Vagina (tissue), 2 donors: ENCODE results near the gene DYNC1I1. TPM values are rescaled to one million over a fixed set of nuclear protein-coding genes. Genes with fewer than 3 reads are reported as not detected.

ENCODE experiments used
- DNase-seq, 2 donors: peaks; one replicate each; pipeline ENCODE4 v3.0.0-alpha.2; 2017; ENCODE audit errors: extremely low spot score in 2 of 2
- H3K27ac ChIP-seq: fragments of 200-600 bp; sonication (generic); one replicate; pipeline ENCODE4 v1.5.1; 2019
- H3K27me3 ChIP-seq: fragments of 200-600 bp; sonication (generic); one replicate; pipeline ENCODE4 v1.5.1; 2019
- H3K36me3 ChIP-seq, 2 donors: fragments of 200-600 bp; sonication (generic); one replicate each; pipeline ENCODE4 v1.5.1; 2017 to 2019
- H3K4me1 ChIP-seq: fragments of 200-600 bp; sonication (generic); one replicate; pipeline ENCODE4 v1.5.1; 2019
- H3K4me3 ChIP-seq, 2 donors: fragments of 200-600 bp; sonication (generic); 1 replicate in 1 of 2; 2 replicates in 1 of 2; pipeline ENCODE4 v1.5.1; 2016 to 2019
- H3K9me3 ChIP-seq: fragments of 200-600 bp; sonication (generic); one replicate; pipeline ENCODE4 v1.5.1; 2019
- POLR2A ChIP-seq, 2 donors: fragments of 450-650 bp; IDR thresholded peaks; one replicate each; pipeline ENCODE4 v1.6.1; 2017; ENCODE audit warnings: antibody characterized with exemption in 2 of 2, mild to moderate bottlenecking in 2 of 2, moderate library complexity in 2 of 2
- POLR2AphosphoS5 ChIP-seq, 2 donors: sonication (generic); formaldehyde crosslinking; IDR thresholded peaks; one replicate each; pipeline ENCODE4 v1.9.0; 2017; ENCODE audit warnings: antibody characterized with exemption in 2 of 2, mild to moderate bottlenecking in 2 of 2, low read depth in 1 of 2; ENCODE audit not compliant: insufficient read depth in 1 of 2
- intact Hi-C: fragments of 100-400 bp; cut with DNase I; formaldehyde crosslinking; loops from one replicate; pipeline ENCODE4 v1.15.1; 2023
- total RNA-seq: library from RNA; depleted of rRNA; stranded (reverse); fragments of >200 nt; gene quantifications from one replicate; pipeline ENCODE4 v1.2.3, GENCODE V29; 2016
- TF ChIP-seq, protein P1 (sequence below), 3 experiments: fragments of 450-650 bp in 2 of 3; fragments of 200-600 bp in 1 of 3; sonication (generic) in 1 of 3; IDR thresholded peaks; one replicate each; pipeline ENCODE4 v1.5.1; 2017 to 2019; ENCODE audit warnings: antibody characterized with exemption in 3 of 3, mild to moderate bottlenecking in 2 of 3, moderate library complexity in 2 of 3

The DYNC1I1 gene
- total RNA-seq, 1 donor from 2014 or later = 12.0 TPM

DNA sequence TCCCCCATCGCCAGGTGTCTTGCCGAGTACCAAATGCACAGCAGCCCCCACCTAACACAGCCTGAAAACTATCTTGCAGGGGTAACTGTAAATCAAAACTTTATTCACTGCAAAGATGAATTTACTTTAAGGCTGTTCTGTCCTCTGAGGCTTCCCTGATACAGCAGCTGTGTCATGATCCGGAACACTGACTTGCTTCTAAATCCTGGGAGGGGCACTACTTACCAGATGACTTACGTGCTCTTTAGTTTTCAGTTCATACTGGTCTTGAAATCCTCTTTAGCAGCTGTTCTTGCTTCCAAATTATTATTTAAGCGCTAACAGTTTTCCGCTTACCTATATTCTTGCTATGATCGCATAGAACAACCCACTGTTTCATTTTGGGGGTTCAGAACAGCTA is 4.9 kb downstream of the DYNC1I1 start:
- intact Hi-C loops = no loop called here
- Histone ChIP-seq H3K27ac (no peak overlapping the region), H3K36me3 (no peaks in the 10 kb centered on the region), H3K27me3 (no peaks in the 10 kb centered on the region), H3K9me3 (no peaks in the 10 kb centered on the region), H3K4me3 (no peak overlapping the region), H3K4me1 (peaks cover 12% of the 10 kb centered on the region)
- TF ChIP-seq, protein P1, sequence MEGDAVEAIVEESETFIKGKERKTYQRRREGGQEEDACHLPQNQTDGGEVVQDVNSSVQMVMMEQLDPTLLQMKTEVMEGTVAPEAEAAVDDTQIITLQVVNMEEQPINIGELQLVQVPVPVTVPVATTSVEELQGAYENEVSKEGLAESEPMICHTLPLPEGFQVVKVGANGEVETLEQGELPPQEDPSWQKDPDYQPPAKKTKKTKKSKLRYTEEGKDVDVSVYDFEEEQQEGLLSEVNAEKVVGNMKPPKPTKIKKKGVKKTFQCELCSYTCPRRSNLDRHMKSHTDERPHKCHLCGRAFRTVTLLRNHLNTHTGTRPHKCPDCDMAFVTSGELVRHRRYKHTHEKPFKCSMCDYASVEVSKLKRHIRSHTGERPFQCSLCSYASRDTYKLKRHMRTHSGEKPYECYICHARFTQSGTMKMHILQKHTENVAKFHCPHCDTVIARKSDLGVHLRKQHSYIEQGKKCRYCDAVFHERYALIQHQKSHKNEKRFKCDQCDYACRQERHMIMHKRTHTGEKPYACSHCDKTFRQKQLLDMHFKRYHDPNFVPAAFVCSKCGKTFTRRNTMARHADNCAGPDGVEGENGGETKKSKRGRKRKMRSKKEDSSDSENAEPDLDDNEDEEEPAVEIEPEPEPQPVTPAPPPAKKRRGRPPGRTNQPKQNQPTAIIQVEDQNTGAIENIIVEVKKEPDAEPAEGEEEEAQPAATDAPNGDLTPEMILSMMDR (IDR thresholded peaks at IDR 0.05) = no peak
- TF ChIP-seq POLR2A (IDR thresholded peaks at IDR 0.05) (no peak), POLR2AphosphoS5 (IDR thresholded peaks at IDR 0.05; ENCODE audit: insufficient read depth in 1 of 2, low read depth in 1 of 2) (no peak)
- DNase-seq = no peak

DNA sequence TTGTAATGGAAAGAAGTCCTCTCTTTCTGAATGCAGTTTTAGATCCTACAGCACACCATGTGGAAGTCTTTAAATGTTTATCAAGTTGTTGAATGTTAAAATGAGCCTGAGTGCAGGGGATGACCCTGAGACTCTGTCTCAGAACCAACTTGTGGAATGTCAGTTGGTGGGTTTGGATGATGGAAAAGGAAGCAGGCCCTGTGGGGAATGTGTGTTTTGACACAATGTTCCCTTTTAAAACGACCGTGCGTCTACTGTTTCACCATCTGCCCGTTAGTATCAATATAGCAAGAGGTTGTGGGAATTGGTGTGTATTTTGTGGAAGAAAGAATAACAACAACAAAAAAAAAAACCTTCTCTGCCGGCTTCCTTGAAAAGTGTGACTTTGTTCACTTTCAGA is 8.3 kb downstream of the DYNC1I1 start:
- TF ChIP-seq POLR2A (IDR thresholded peaks at IDR 0.05) = no peak
- TF ChIP-seq POLR2AphosphoS5 (IDR thresholded peaks at IDR 0.05; ENCODE audit: insufficient read depth in 1 of 2, low read depth in 1 of 2) = no peak
- TF ChIP-seq, protein P1 (IDR thresholded peaks at IDR 0.05) = no peak

GRCh38 chr7:95781961-95782586 is 9.7 kb downstream of the DYNC1I1 start:
- no peaks in the 10 kb centered on the region for H3K4me1 ChIP-seq
- intact Hi-C loops = no loop called here
- H3K27ac ChIP-seq = no peak overlapping the region
- H3K4me3 ChIP-seq = no peak overlapping the region
- no peaks in the 10 kb centered on the region for H3K36me3 ChIP-seq
- DNase-seq = no peak
- H3K27me3 ChIP-seq = no peaks in the 10 kb centered on the region
- H3K9me3 ChIP-seq = no peaks in the 10 kb centered on the region
- TF ChIP-seq, protein P1 (IDR thresholded peaks at IDR 0.05) = no peak
- TF ChIP-seq POLR2A (IDR thresholded peaks at IDR 0.05) (no peak), POLR2AphosphoS5 (IDR thresholded peaks at IDR 0.05; ENCODE audit: insufficient read depth in 1 of 2, low read depth in 1 of 2) (no peak)

More for the DNA sequence above, 8.3 kb downstream of the DYNC1I1 start:
- Histone ChIP-seq H3K4me3 (no peak overlapping the region), H3K4me1 (no peaks in the 10 kb centered on the region), H3K36me3 (no peaks in the 10 kb centered on the region), H3K27ac (no peak overlapping the region), H3K27me3 (no peaks in the 10 kb centered on the region), H3K9me3 (no peaks in the 10 kb centered on the region)
- DNase-seq = no peak
- intact Hi-C loops = no loop called here

DNA sequence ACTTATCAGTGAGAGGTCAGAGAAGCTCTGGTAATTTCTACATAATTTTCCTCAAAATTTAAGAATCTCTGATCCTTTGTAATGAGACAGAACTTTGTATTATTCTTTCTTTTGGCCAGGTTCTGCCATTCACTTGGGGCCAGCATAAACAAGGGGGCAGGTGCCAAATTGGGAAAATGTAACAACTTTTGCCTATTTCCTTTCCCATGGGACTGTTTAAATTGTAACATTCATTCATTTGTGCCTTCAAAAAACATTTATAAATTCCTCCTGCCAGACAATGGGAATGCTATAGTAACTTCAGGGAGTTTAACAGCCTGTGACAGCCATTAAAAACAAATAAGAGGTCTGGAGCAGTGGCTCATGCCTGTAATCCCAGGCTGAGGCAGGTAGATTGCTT is 12.4 kb downstream of the DYNC1I1 start:
- Histone ChIP-seq H3K27ac (no peak overlapping the region), H3K9me3 (no peaks in the 10 kb centered on the region), H3K4me1 (no peaks in the 10 kb centered on the region), H3K4me3 (no peak overlapping the region), H3K27me3 (no peaks in the 10 kb centered on the region), H3K36me3 (no peaks in the 10 kb centered on the region)
- TF ChIP-seq POLR2A (IDR thresholded peaks at IDR 0.05) (no peak), POLR2AphosphoS5 (IDR thresholded peaks at IDR 0.05; ENCODE audit: insufficient read depth in 1 of 2, low read depth in 1 of 2) (no peak)
- TF ChIP-seq, protein P1 (IDR thresholded peaks at IDR 0.05) = no peak
- intact Hi-C loops = no loop called here
- no peak for DNase-seq

- no peaks in the 10 kb centered on the region for H3K4me1 ChIP-seq
- no peaks in the 10 kb centered on the region for H3K9me3 ChIP-seq
- H3K27ac ChIP-seq = no peak overlapping the region
- TF ChIP-seq, protein P1 (IDR thresholded peaks at IDR 0.05) = no peak
- TF ChIP-seq POLR2AphosphoS5 (IDR thresholded peaks at IDR 0.05; ENCODE audit: insufficient read depth in 1 of 2, low read depth in 1 of 2) = no peak
- H3K36me3 ChIP-seq = no peaks in the 10 kb centered on the region
- no peaks in the 10 kb centered on the region for H3K27me3 ChIP-seq
- no peak overlapping the region for H3K4me3 ChIP-seq
- DNase-seq = no peak
- intact Hi-C loops = no loop called here
Measured at GRCh38 chr7:95788258-95788657, 15.9 kb downstream of the DYNC1I1 start.
